Sigmoid colon (tissue), 7 donors: Measurements from ENCODE around the gene GDPD3. TPM values are rescaled to one million over a fixed set of nuclear protein-coding genes. Genes with fewer than 3 reads are reported as not detected.

Source experiments
- DNase-seq: peaks from one replicate; pipeline ENCODE4 v3.0.0-alpha.2; 2019
- H3K27ac ChIP-seq, 4 donors: fragments of 200-600 bp; sonication (generic); one replicate each; pipeline ENCODE4 v1.5.1; 2016 to 2019; ENCODE audit warnings: mild to moderate bottlenecking in 1 of 4
- H3K27me3 ChIP-seq, 3 donors: fragments of 200-600 bp; sonication (generic); one replicate each; pipeline ENCODE4 v1.5.1; 2019; ENCODE audit warnings: mild to moderate bottlenecking in 1 of 3
- H3K36me3 ChIP-seq, 4 donors: fragments of 200-600 bp; sonication (generic); one replicate each; pipeline ENCODE4 v1.5.1; 2016 to 2019
- H3K4me1 ChIP-seq, 4 donors: fragments of 200-600 bp; sonication (generic); one replicate each; pipeline ENCODE4 v1.5.1; 2017 to 2019
- H3K4me3 ChIP-seq, 4 donors: fragments of 200-600 bp; sonication (generic); one replicate each; pipeline ENCODE4 v1.5.1; 2017 to 2019; ENCODE audit warnings: mild to moderate bottlenecking in 2 of 4, moderate library complexity in 1 of 4
- H3K9me3 ChIP-seq, 4 donors: fragments of 200-600 bp in 3 of 4; sonication (generic) in 3 of 4; one replicate each; pipeline versions ENCODE4 v1.5.1 to v1.6.1; 2013 to 2019
- CTCF ChIP-seq, 4 experiments: fragments of 450-650 bp in 3 of 4; fragments of 200-600 bp in 1 of 4; IDR thresholded peaks; one replicate each; pipeline ENCODE4 v1.5.1; 2016 to 2019; ENCODE audit warnings: antibody characterized with exemption in 4 of 4, mild to moderate bottlenecking in 3 of 4, moderate library complexity in 2 of 4
- EP300 ChIP-seq, 4 donors: sonication (generic); formaldehyde crosslinking; IDR thresholded peaks; one replicate each; pipeline ENCODE4 v1.6.1; 2017; ENCODE audit warnings: antibody characterized with exemption in 4 of 4
- POLR2A ChIP-seq, 2 donors: fragments of 450-650 bp; IDR thresholded peaks; one replicate each; pipeline ENCODE4 v1.6.1; 2016; ENCODE audit warnings: antibody characterized with exemption in 2 of 2, mild to moderate bottlenecking in 2 of 2, moderate library complexity in 2 of 2
- POLR2AphosphoS5 ChIP-seq, 4 donors: sonication (generic); formaldehyde crosslinking; IDR thresholded peaks; one replicate each; pipeline ENCODE4 v1.6.1; 2017; ENCODE audit warnings: antibody characterized with exemption in 4 of 4
- WGBS, 2 donors: extraction: QIAGEN DNeasy Blood & Tissue Kit; methylation state at CpG; one replicate each; pipeline ENCODE4 v1.1.7; 2013; 5-methylcytosine and 5-hydroxymethylcytosine counted together
- intact Hi-C: fragments of 100-400 bp; cut with DNase I; formaldehyde crosslinking; loops from one replicate; pipeline ENCODE4 v1.15.1; 2023
- polyA plus RNA-seq, 3 donors: library from polyadenylated mRNA; stranded (reverse); fragments of 200-250 nt; gene quantifications; one replicate each; pipeline ENCODE4 v1.2.3, GENCODE V29; 2013
- total RNA-seq, 4 donors: library from RNA; depleted of rRNA; stranded (reverse); fragments of >200 nt; gene quantifications; one replicate each; pipeline ENCODE4 v1.1.0, GENCODE V29; 2016
- donor health status: healthy with polysubstance abuse.
- donor health status: Bipolar disorder and iron deficiency.
- donor health status: healthy.

Gene GDPD3
- total and polyA plus RNA-seq, 7 donors: 0.54 to 68.8 (median 8.0) TPM

GRCh38 chr16:30068750-30069610 lies 44.4 kb downstream of the GDPD3 start:
- Histone ChIP-seq H3K4me1 (peaks cover 0 to 52% (median 46%) of the 10 kb centered on the region in 4 donors), H3K36me3 (peaks cover 47 to 68% (median 53%) of the 10 kb centered on the region in 4 donors), H3K9me3 (no peaks in the 10 kb centered on the region), H3K27me3 (no peaks in the 10 kb centered on the region), H3K4me3 (peak overlapping the region in 2 of 4 donors; percentile 0 to 30), H3K27ac (peak overlapping the region; percentile 96 to 100 (median 98))
- TF ChIP-seq POLR2A (IDR thresholded peaks at IDR 0.05) (no peak), CTCF (IDR thresholded peaks at IDR 0.05) (peak in 1 of 4 experiments; percentile 24)
- 77 to 85% methylated on average over 17 of the region's 17 CpGs for WGBS, 2 donors
- no peak for DNase-seq
- intact Hi-C loops: loop anchor here (5.0 kb wide), 1 partner anchor 257 kb away; the partner anchor contains the start of gene PRRT2

GRCh38 chr16:30068333-30068732 lies 45.0 kb downstream of the GDPD3 start:
- intact Hi-C loops: loop anchor here (5.0 kb wide), 1 partner anchor 256 kb away; the partner anchor contains the start of gene PRRT2
- WGBS, 2 donors: 73 to 85% methylated on average over 9 of the region's 9 CpGs
- DNase-seq: no peak
- no peak for TF ChIP-seq EP300 (IDR thresholded peaks at IDR 0.05)
- H3K27me3 ChIP-seq: no peaks in the 10 kb centered on the region
- H3K4me1 ChIP-seq: peaks cover 0 to 58% (median 52%) of the 10 kb centered on the region in 4 donors
- peaks cover 47 to 63% (median 53%) of the 10 kb centered on the region in 4 donors for H3K36me3 ChIP-seq
- H3K4me3 ChIP-seq: peak overlapping the region in 1 of 4 donors; percentile 6
- H3K27ac ChIP-seq: peak overlapping the region; percentile 96 to 100 (median 98)
- H3K9me3 ChIP-seq: no peaks in the 10 kb centered on the region

GRCh38 chr16:30067584-30067916 lies 45.8 kb downstream of the GDPD3 start:
- no peaks in the 10 kb centered on the region for H3K9me3 ChIP-seq
- peak overlapping the region; percentile 96 to 100 (median 98) for H3K27ac ChIP-seq
- H3K36me3 ChIP-seq: peaks cover 47 to 55% (median 50%) of the 10 kb centered on the region in 4 donors
- H3K4me3 ChIP-seq: peak overlapping the region; percentile 73 to 98 (median 82)
- no peaks in the 10 kb centered on the region for H3K27me3 ChIP-seq
- TF ChIP-seq CTCF (IDR thresholded peaks at IDR 0.05) (no peak), POLR2AphosphoS5 (IDR thresholded peaks at IDR 0.05) (no peak), EP300 (IDR thresholded peaks at IDR 0.05) (no peak), POLR2A (IDR thresholded peaks at IDR 0.05) (no peak)
- no peak for DNase-seq
- intact Hi-C loops: loop anchor here (5.0 kb wide), 1 partner anchor 255 kb away; the partner anchor contains the start of gene PRRT2
- 53 to 80% methylated on average over 6 of the region's 6 CpGs for WGBS, 2 donors
- peaks cover 0 to 62% (median 58%) of the 10 kb centered on the region in 4 donors for H3K4me1 ChIP-seq

GRCh38 chr16:30066761-30067583 lies 46.4 kb downstream of the GDPD3 start:
- intact Hi-C loops: loop anchor here (5.0 kb wide), 1 partner anchor 255 kb away; the partner anchor contains the start of gene PRRT2
- H3K4me1 ChIP-seq: peaks cover 0 to 62% (median 58%) of the 10 kb centered on the region in 4 donors
- H3K9me3 ChIP-seq: no peaks in the 10 kb centered on the region
- 14 to 49% methylated on average over 21 of the region's 21 CpGs for WGBS, 2 donors
- H3K36me3 ChIP-seq: peaks cover 44 to 50% (median 45%) of the 10 kb centered on the region in 4 donors
- peak; percentile 77 for DNase-seq
- no peak for TF ChIP-seq POLR2AphosphoS5 (IDR thresholded peaks at IDR 0.05)
- no peak for TF ChIP-seq POLR2A (IDR thresholded peaks at IDR 0.05)
- no peak for TF ChIP-seq EP300 (IDR thresholded peaks at IDR 0.05)
- no peak for TF ChIP-seq CTCF (IDR thresholded peaks at IDR 0.05)
- peak overlapping the region; percentile 73 to 98 (median 82) for H3K4me3 ChIP-seq
- H3K27ac ChIP-seq: peak overlapping the region; percentile 96 to 100 (median 98)
- no peaks in the 10 kb centered on the region for H3K27me3 ChIP-seq
